CD8-positive, alpha-beta memory T cell (primary cell): ENCODE data around the gene AIM2. TPM values are rescaled to one million over a fixed set of nuclear protein-coding genes. Genes with fewer than 3 reads are reported as not detected.
"Not testable (repeated sequence)": the region's sequence is repeated elsewhere in the genome, so short reads cannot be mapped to it uniquely, and the experiment has no call there.

Source experiments
- CTCF ChIA-PET: fragments of 350-600 bp; sonication (Branson Sonifier 250); formaldehyde crosslinking; loops from one replicate; lab custom pipeline; 2021; ENCODE audit warnings: antibody characterized with exemption; lab: Charles Lee
- POLR2A ChIA-PET: fragments of 350-600 bp; sonication (Branson Sonifier 250); formaldehyde crosslinking; loops from one replicate; lab custom pipeline; 2021; ENCODE audit warnings: antibody characterized with exemption; lab: Charles Lee
- DNase-seq, 5 donors: peaks; one replicate each; pipeline versions ENCODE4 v3.0.0 to v3.0.0-alpha.2; 2020 to 2022; ENCODE audit warnings: mixed read lengths in 1 of 5
- H3K27ac ChIP-seq: one replicate; pipeline ENCODE4 v1.7.0; 2013; ENCODE audit warnings: low read depth, mild to moderate bottlenecking, low read length, moderate library complexity
- H3K27me3 ChIP-seq: 2 replicates; pipeline ENCODE4 v1.7.0; 2013; ENCODE audit warnings: low read length, mild to moderate bottlenecking; ENCODE audit not compliant: insufficient read depth, poor library complexity, severe bottlenecking
- H3K36me3 ChIP-seq: 2 replicates; pipeline ENCODE4 v1.7.0; 2013; ENCODE audit warnings: mild to moderate bottlenecking, low read length, moderate library complexity; ENCODE audit not compliant: insufficient read depth
- H3K4me1 ChIP-seq: 2 replicates; pipeline ENCODE4 v1.7.0; 2013; ENCODE audit warnings: mild to moderate bottlenecking, low read length, moderate library complexity; ENCODE audit not compliant: insufficient read depth
- H3K4me3 ChIP-seq: 2 replicates; pipeline ENCODE4 v1.7.0; 2013; ENCODE audit warnings: mild to moderate bottlenecking, low read length
- H3K9me3 ChIP-seq: 2 replicates; pipeline ENCODE4 v1.7.0; 2013; ENCODE audit warnings: mild to moderate bottlenecking, low read length
- H3K27ac Mint-ChIP-seq, 8 donors: one replicate each; pipeline ENCODE4 v1.8.0; 2020 to 2021; ENCODE audit warnings: mixed read lengths in 8 of 8, mild to moderate bottlenecking in 6 of 8, inconsistent platforms in 3 of 8, moderate library complexity in 3 of 8
- H3K27me3 Mint-ChIP-seq, 2 donors: one replicate each; pipeline ENCODE4 v1.8.0; 2020 to 2021; ENCODE audit warnings: mixed read lengths in 2 of 2, mild to moderate bottlenecking in 1 of 2, moderate library complexity in 1 of 2
- H3K36me3 Mint-ChIP-seq, 3 donors: one replicate each; pipeline ENCODE4 v1.8.0; 2020 to 2021; ENCODE audit warnings: mixed read lengths in 3 of 3, inconsistent platforms in 1 of 3, mild to moderate bottlenecking in 1 of 3
- H3K4me1 Mint-ChIP-seq, 3 donors: one replicate each; pipeline ENCODE4 v1.8.0; 2020 to 2021; ENCODE audit warnings: mixed read lengths in 3 of 3, inconsistent platforms in 1 of 3, mild to moderate bottlenecking in 1 of 3
- H3K4me3 Mint-ChIP-seq, 7 donors: one replicate each; pipeline ENCODE4 v1.8.0; 2020 to 2021; ENCODE audit warnings: mixed read lengths in 7 of 7, mild to moderate bottlenecking in 6 of 7, moderate library complexity in 4 of 7, inconsistent platforms in 2 of 7
- H3K9me3 Mint-ChIP-seq, 5 donors: one replicate each; pipeline ENCODE4 v1.8.0; 2020 to 2022; ENCODE audit warnings: mixed read lengths in 5 of 5, mild to moderate bottlenecking in 3 of 5, moderate library complexity in 2 of 5, inconsistent platforms in 1 of 5
- polyA plus RNA-seq: library from polyadenylated mRNA; unstranded; fragments of 300-500 nt; fragmentation: Illumina TruSeq; gene quantifications from one replicate; pipeline ENCODE4 v1.2.3, GENCODE V29; 2021
- total RNA-seq, 2 experiments: library from RNA; stranded (reverse); gene quantifications; one replicate each; pipeline ENCODE4 v1.2.3, GENCODE V29; 2021

AIM2 gene, protein sequence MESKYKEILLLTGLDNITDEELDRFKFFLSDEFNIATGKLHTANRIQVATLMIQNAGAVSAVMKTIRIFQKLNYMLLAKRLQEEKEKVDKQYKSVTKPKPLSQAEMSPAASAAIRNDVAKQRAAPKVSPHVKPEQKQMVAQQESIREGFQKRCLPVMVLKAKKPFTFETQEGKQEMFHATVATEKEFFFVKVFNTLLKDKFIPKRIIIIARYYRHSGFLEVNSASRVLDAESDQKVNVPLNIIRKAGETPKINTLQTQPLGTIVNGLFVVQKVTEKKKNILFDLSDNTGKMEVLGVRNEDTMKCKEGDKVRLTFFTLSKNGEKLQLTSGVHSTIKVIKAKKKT
- 10 to 100 TPM; 41.1 to 42.3 TPM for total RNA-seq
- polyA plus RNA-seq = 3.7 TPM

- Mint-ChIP-seq H3K36me3 (peaks cover 0 to 10% (median 0%) of the 10 kb centered on the region in 3 donors), H3K9me3 (no peaks in the 10 kb centered on the region), H3K4me3 (peak within 1 kb of the TSS; percentile 78 to 91 (median 83)), H3K27me3 (no peaks in the 10 kb centered on the region), H3K27ac (peak within 1 kb of the TSS; percentile 87 to 98 (median 97)), H3K4me1 (peaks cover 34 to 49% (median 48%) of the 10 kb centered on the region in 3 donors)
- peak within 1 kb of the TSS; percentile 49 for H3K4me3 ChIP-seq
- H3K27me3 ChIP-seq = no peaks in the 10 kb centered on the region
- H3K9me3 ChIP-seq = no peaks in the 10 kb centered on the region
- H3K4me1 ChIP-seq = peaks cover 31% of the 10 kb centered on the region
- H3K27ac ChIP-seq = peak within 1 kb of the TSS; percentile 89
- H3K36me3 ChIP-seq = no peaks in the 10 kb centered on the region
- peak; percentile 13 to 85 (median 64) for DNase-seq
- ChIA-PET CTCF (interaction anchor here (0.9 to 2.7 kb wide), 5 partner anchors 9 to 873 kb away, joined by 3 to 14 read pairs (median 4); no protein-coding TSS in a partner anchor), POLR2A (interaction anchor here (0.5 to 1.2 kb wide), 3 partner anchors 8 to 350 kb away, joined by 3 to 8 read pairs (median 4); partner anchors contain the start of gene IFI16)
These were observed at the start of gene AIM2 for GRCh38 chr1:159076438-159077119. Gene AIM2 (minus strand): TSS chr1:159076766. CDS start chr1:159073499, 3,267 bp downstream.

DNA sequence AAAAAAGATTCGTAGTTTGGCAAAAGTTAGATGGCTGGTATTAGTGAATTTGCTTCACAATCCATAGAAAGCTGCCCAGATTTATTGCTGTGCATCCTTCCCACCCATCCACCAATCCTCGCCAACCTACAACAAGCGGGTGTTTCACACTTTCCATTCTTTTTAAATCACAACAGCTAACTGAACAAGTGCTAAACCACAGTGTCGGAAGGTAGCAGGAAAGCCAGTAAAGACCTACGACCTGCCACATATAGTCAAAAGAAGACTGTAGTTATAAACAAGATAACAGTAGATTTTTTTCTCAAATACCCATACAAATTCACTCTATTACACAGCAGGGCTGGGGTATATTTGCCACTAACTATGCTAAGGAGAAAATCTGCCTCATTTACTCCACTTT, 47.0 kb upstream of the AIM2 start:
- CTCF ChIA-PET = interaction anchor here (1.8 kb wide), 1 partner anchor 9 kb away, joined by 8 read pairs; no protein-coding TSS in a partner anchor
- H3K9me3 ChIP-seq = no peaks in the 10 kb centered on the region
- no peak overlapping the region for H3K4me3 ChIP-seq
- no peaks in the 10 kb centered on the region for H3K27me3 ChIP-seq
- DNase-seq = no peak
- POLR2A ChIA-PET = no interaction called here
- Mint-ChIP-seq H3K9me3 (no peaks in the 10 kb centered on the region), H3K27me3 (peaks cover 6 to 32% of the 10 kb centered on the region in 2 donors), H3K36me3 (peaks cover 0 to 2% (median 0%) of the 10 kb centered on the region in 3 donors), H3K4me1 (no peaks in the 10 kb centered on the region), H3K4me3 (no peak overlapping the region), H3K27ac (no peak overlapping the region)
- H3K4me1 ChIP-seq = no peaks in the 10 kb centered on the region
- no peak overlapping the region for H3K27ac ChIP-seq
- no peaks in the 10 kb centered on the region for H3K36me3 ChIP-seq

- Mint-ChIP-seq H3K36me3 (peaks cover 0 to 2% (median 0%) of the 10 kb centered on the region in 3 donors), H3K4me3 (no peak overlapping the region), H3K4me1 (no peaks in the 10 kb centered on the region), H3K27ac (no peak overlapping the region), H3K9me3 (no peaks in the 10 kb centered on the region), H3K27me3 (peaks cover 6 to 32% of the 10 kb centered on the region in 2 donors)
- no peaks in the 10 kb centered on the region for H3K27me3 ChIP-seq
- no peaks in the 10 kb centered on the region for H3K9me3 ChIP-seq
- CTCF ChIA-PET = interaction anchor here (1.8 kb wide), 1 partner anchor 11 kb away, joined by 8 read pairs; no protein-coding TSS in a partner anchor
- no peaks in the 10 kb centered on the region for H3K4me1 ChIP-seq
- H3K27ac ChIP-seq = no peak overlapping the region
- POLR2A ChIA-PET = no interaction called here
- DNase-seq = no peak
- no peaks in the 10 kb centered on the region for H3K36me3 ChIP-seq
- H3K4me3 ChIP-seq = no peak overlapping the region
These were observed 45.5 kb upstream of the AIM2 start for GRCh38 chr1:159122005-159122621.

- no peak overlapping the region for H3K4me3 ChIP-seq
- H3K27ac ChIP-seq = no peak overlapping the region
- H3K27me3 ChIP-seq = no peaks in the 10 kb centered on the region
- H3K4me1 ChIP-seq = no peaks in the 10 kb centered on the region
- Mint-ChIP-seq H3K4me3 (no peak overlapping the region), H3K27me3 (peaks cover 6 to 32% of the 10 kb centered on the region in 2 donors), H3K9me3 (no peaks in the 10 kb centered on the region), H3K27ac (no peak overlapping the region), H3K36me3 (peaks cover 0 to 2% (median 0%) of the 10 kb centered on the region in 3 donors), H3K4me1 (no peaks in the 10 kb centered on the region)
- ChIA-PET POLR2A (no interaction called here), CTCF (no interaction called here)
- H3K36me3 ChIP-seq = no peaks in the 10 kb centered on the region
- H3K9me3 ChIP-seq = no peaks in the 10 kb centered on the region
- no peak for DNase-seq
These were observed 45.0 kb upstream of the AIM2 start for GRCh38 chr1:159121526-159121925.

DNA sequence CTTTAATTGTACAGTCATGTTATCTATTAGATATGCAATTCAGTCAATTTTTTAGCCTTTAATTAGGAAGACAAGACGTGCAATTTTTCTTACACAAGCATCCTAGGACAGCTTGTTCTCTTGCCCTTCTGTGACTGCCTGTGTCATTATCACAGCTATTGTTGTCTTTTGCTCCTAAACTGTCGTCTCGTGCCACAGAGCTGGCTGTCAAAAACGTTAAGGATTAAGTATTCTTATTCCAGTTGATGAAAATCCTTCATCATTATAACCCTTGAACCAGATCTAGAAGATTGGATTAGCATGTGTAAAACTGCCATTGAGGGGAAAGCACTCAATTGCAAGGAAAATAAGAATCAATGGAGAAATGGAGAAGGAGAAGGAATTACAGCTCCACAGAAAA, 43.8 kb upstream of the AIM2 start:
- Mint-ChIP-seq H3K36me3 (peaks cover 0 to 2% (median 0%) of the 10 kb centered on the region in 3 donors), H3K4me3 (no peak overlapping the region), H3K27ac (no peak overlapping the region), H3K9me3 (no peaks in the 10 kb centered on the region), H3K4me1 (no peaks in the 10 kb centered on the region), H3K27me3 (peaks cover 6 to 25% of the 10 kb centered on the region in 2 donors)
- ChIA-PET POLR2A (no interaction called here), CTCF (no interaction called here)
- Histone ChIP-seq H3K36me3 (no peaks in the 10 kb centered on the region), H3K4me3 (no peak overlapping the region), H3K4me1 (no peaks in the 10 kb centered on the region), H3K27me3 (no peaks in the 10 kb centered on the region), H3K27ac (no peak overlapping the region), H3K9me3 (no peaks in the 10 kb centered on the region)
- DNase-seq = no peak

DNA sequence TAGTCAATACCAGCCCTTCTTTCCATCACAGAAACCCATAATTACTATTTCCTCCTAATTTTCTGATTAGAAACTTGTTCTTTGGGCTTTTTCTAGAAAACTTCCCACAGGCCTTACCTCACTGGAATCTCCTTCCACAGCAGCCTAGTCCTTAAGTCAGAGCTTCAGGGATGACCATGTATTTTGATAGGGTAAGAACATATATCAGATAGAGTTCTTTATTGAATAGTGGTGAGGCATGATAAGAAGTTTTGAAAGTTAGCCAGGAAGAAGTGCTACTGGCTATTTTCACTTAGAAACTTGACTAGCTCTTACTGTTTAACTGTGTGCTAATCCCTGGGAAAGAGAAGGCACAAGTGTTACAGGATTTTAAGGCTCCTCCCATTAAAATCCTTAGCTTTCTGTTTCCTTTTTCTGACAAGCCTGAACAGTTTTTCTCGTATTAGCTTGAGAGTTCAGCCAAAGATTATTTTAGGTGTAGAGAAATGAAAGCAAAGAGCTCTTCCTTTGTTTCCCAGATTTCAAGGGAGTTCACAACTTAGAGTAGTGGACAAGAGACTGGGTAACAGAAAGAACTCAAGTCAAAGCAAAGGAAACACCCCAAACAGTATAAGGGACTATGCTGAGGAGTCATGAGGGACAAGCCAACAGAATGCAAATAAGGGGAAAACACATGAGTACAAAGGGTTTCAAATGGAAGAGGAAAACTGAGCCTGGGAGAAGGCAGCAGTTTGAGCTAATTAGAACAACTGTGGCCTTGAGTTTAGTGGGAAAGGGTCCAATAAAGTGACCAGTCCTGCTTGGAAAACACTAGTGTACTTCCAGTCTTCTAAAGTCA, 37.2 kb upstream of the AIM2 start:
- DNase-seq = no peak
- no peak overlapping the region for H3K27ac ChIP-seq
- H3K9me3 ChIP-seq = no peaks in the 10 kb centered on the region
- peaks cover 0 to 5% (median 0%) of the 10 kb centered on the region in 3 donors for H3K36me3 Mint-ChIP-seq
- no peaks in the 10 kb centered on the region for H3K4me1 Mint-ChIP-seq
- H3K9me3 Mint-ChIP-seq = no peaks in the 10 kb centered on the region
- ChIA-PET POLR2A (no interaction called here), CTCF (no interaction called here)
- no peaks in the 10 kb centered on the region for H3K36me3 ChIP-seq
- H3K4me3 Mint-ChIP-seq = no peak overlapping the region
- H3K27me3 ChIP-seq = no peaks in the 10 kb centered on the region
- H3K27ac Mint-ChIP-seq = no peak overlapping the region
- H3K4me3 ChIP-seq = no peak overlapping the region
- no peaks in the 10 kb centered on the region for H3K4me1 ChIP-seq
- peaks cover 3 to 39% of the 10 kb centered on the region in 2 donors for H3K27me3 Mint-ChIP-seq

DNA sequence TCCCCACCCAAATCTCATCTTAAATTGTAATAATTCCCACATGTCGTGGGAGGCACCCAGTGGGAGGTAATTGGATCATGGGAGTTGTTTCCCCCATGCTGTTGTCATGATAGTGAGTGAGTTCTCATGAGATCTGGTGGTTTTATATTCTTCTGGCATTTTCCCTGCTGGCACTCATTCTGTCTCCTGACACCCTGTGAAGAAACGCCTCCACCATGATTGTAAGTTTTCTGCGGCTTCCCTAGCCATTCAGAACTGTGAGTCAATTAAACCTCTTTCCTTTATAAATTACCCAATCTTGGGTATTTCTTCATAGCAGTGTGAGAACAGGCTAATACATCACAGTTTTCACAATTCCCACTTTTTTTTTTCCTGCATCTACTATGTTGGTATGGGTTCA, 26.5 kb upstream of the AIM2 start:
- H3K4me1 ChIP-seq, H3K36me3 ChIP-seq, H3K9me3 Mint-ChIP-seq, CTCF ChIA-PET, H3K9me3 ChIP-seq, H3K27ac Mint-ChIP-seq, H3K36me3 Mint-ChIP-seq, H3K27me3 ChIP-seq, H3K4me1 Mint-ChIP-seq, DNase-seq, H3K4me3 Mint-ChIP-seq, POLR2A ChIA-PET, H3K27ac ChIP-seq, H3K4me3 ChIP-seq: not testable (repeated sequence)
- H3K27me3 Mint-ChIP-seq = peaks cover 12 to 81% of the 10 kb centered on the region in 2 donors
